GM19025 (cell line): ENCODE data around the gene ASIP.

Experiments
- ATAC-seq: cut with Tn5 transposase; IDR thresholded peaks from one replicate; pipeline ENCODE4 v1.9.1; 2021; ENCODE audit warnings: mild to moderate bottlenecking, low read depth, moderate library complexity; ENCODE audit not compliant: unreplicated experiment

The ASIP gene

DNA sequence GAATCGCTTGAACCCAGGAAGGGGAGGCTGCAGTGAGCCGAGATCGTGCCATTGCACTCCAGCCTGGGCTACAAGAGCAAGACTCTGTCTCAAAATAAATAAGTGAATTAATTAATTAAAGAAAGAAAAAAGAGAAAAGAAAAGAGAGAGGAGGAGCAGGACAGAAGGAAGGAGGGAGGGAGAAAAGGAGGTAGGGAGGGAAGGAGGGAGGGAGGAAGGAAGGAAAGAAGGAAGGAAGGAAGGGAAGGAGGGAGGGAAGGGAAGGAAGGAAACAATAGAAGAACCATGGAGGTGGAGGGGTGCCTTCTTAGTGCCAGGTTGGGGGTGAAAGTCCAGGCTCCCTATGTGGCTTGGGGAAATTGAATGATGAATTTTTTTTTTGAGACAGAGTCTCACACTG, 68.5 kb downstream of the ASIP start:
- no peak for ATAC-seq

DNA sequence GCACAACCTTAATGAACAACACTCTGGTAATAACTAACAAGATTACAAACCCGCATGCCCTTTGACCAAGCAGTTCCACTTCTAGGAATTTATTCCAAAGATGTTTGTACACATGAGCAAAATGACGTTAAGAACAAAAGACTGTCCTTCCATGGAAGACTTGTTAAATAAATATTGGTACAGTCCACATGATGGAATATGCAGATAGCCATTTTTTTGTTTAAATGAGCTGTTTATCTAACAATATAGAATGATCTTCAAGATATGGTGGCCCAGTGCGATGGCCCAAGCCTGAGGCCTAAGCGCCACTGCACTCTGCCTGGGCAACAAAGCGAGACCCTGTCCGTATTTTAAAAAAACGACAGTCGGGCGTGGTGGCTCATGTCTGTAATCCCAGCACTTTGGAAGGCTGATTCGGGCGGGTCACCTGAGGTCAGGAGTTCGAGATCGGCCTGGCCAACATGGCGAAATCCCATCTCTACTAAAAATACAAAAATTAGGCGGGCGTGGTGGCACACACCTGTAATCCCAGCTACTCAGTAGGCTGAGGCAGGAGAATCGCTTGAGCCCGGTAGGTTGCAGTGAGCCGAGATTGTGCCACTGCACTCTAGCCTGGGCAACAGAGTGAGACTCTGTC, 69.4 kb downstream of the ASIP start:
- ATAC-seq, result no peak

DNA sequence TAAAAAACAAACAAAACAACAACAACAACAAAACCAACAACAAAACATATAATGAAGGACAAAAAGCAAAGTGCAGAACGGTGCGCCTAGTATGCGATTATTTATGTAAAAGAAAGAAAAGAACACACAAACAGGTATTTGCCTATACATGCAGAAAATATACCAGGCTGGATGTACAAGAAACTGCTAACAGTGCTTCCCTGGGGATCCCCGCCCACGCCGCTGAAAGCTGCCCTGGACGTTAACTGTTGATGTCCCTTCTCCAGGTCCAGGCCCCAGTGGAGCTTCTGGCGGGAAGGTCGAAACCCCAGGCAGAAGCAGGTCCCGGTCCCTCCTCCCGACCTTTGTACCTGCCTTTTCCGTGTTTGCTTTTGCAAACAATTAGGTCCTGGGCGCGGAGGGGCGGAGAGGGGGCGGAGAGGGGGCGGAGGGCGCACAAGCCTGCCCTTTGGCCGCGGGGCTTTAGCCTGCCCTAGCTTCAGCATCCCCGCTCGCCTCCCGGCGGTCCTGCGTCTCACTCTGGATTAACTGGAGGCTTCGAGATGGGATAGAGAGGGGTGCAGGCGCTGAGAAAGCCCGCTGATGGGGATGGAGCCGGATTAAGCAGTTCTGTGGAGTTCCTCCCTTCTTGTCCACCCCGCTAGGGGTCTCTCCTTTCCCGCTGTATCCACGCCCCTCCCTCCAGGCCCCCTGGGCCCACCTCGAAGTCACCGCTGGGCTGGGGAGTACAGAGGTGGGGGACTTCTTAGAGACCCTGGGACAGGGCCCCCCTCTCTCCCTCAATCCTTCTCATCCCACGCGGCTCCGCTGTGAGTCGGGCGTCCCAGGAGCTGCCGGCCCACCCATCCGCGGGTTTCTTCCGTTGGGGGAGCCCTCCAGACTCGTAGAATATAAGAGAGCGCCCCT, 70.1 kb downstream of the ASIP start:
- ATAC-seq, result no peak

DNA sequence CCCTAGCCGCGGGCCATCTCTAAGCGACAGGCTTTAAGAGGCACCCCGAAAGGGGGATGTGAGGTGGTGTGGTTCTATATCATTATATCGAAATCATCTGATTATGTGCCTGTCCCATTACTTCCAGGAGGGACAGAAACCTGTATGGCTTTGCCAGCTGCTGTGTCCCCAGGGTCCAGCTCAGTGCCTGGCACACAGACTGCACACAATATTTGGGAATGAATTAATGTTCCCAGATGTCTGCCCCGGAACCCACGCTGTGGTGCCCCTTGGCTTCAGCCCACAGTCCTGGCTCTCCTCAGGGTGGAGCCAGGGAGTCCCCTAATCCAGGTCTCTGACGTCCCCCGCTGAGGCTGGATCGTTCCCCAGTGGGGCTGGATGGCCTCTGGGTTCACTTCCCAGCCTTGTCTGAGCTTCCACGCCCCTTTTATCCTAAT, 70.8 kb downstream of the ASIP start:
- no peak for ATAC-seq

DNA sequence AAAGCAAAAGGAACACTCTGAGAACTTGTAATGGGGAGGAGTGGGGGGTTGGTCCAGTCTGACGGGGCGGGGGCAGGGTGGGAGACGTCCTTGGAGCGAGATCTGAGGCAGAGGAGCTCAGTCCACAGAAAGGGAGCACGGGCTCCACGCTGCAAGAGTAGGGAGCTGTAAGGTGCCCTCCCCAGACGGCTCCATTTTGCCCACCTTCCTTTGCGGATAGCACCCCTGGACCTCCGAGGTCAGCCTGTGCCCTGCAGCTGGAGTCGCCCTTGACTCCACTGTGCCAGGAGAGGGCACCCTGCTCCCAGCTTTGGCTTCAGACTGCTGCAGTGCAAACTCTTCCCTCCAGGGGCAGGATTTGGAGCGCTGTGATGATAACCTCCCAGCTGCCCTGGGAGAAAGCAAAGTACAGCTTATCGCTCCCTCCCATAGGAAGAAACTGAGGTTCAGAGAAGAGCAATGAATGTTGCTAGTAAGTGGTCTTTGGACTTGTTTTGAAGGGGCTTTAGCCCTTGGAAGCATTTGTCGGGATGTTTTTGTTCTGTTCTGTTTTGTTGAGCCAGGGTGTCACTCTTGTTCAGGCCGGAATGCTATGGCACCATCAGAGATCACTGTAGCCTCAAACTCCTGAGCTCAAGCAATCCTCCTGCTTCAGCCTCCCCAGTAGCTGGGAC, 71.5 kb downstream of the ASIP start:
- ATAC-seq, result peak; percentile 91

DNA sequence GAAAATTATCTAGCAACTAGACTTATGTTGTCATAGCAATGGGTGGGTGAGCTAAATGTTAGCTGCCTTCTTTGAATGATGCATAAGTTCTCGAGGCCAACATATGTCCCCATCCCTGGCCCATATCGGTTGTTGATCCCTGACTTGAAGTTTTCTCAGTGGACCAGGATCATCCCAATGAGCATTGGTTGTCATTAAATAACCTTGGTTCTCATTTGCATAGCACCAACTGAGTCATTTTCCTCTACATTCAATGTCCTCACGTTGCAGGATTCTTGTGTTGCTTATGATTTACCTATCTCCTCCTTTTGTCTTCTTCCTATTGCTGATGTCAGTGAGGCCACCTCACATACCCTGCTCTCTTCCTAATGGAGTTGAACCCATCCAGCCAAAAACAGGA, 74.0 kb downstream of the ASIP start:
- ATAC-seq, result no peak

DNA sequence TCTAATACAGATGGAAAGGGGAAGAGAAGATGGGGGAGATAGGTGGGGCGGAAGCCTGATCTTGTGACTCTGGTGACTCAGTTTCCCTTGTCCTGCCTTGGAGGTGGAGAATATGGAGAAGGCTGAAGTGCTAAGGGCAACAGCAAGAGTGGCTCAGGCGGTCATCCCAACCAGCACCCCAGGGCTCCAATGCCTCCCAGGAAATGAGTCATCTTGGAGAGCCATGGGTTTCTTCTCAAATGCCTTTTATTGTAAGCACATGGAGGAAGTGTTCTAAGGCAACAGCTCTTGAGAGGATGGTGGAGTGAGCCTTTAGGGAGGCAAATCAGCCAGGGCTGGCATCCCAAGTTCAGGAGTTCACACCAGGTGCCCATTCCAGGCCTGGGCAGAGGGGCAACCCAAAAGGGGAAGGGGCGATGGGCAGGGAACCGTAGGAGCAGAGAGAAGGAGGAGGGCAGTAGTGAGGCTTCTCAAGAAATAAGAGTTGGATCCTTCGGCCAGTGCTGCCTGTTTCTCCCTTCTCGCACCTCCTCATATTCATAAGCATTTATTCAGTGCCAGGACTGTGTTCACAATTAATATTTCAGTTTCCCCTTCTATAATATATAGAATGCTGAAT, 75.1 kb downstream of the ASIP start:
- ATAC-seq, result no peak
